H7 (cell line): ENCODE measurements around the gene VSTM2L. TPM values are rescaled to one million over a fixed set of nuclear protein-coding genes. Genes with fewer than 3 reads are reported as not detected.

Experiments
- DNase-seq: peaks from one replicate; pipeline ENCODE4 v3.0.0; 2012
- H3K27me3 ChIP-seq: 2 replicates; pipeline ENCODE4 v1.6.0; 2011; ENCODE audit warnings: mild to moderate bottlenecking, low read length; ENCODE audit not compliant: control insufficient read depth, insufficient read depth
- H3K36me3 ChIP-seq: replicated peaks from 2 replicates; pipeline ENCODE4 v1.5.1; 2011; ENCODE audit warnings: low read length; ENCODE audit not compliant: control insufficient read depth, insufficient read depth
- H3K4me3 ChIP-seq: 2 replicates; pipeline ENCODE4 v1.5.1; 2011; ENCODE audit warnings: low read depth, mild to moderate bottlenecking, control low read depth, low read length, moderate library complexity; ENCODE audit not compliant: insufficient read depth
- total RNA-seq: library from RNA; depleted of rRNA; stranded (reverse); fragments of >200 nt; shearing (Covaris generic); gene quantifications from 2 replicates; pipeline ENCODE4 v1.2.3, GENCODE V29; 2014

Gene VSTM2L
- total RNA-seq, 1 experiment from 2014 or later: 5.8 TPM

GRCh38 chr20:37886851-37887297 is 16.1 kb upstream of the VSTM2L start:
- DNase-seq: no peak
- Histone ChIP-seq H3K4me3 (no peak overlapping the region), H3K36me3 (no peaks in the 10 kb centered on the region), H3K27me3 (no peaks in the 10 kb centered on the region)

- Histone ChIP-seq H3K27me3 (no peaks in the 10 kb centered on the region), H3K4me3 (no peak overlapping the region), H3K36me3 (no peaks in the 10 kb centered on the region)
- no peak for DNase-seq
Observed at GRCh38 chr20:37888641-37889040, 14.3 kb upstream of the VSTM2L start.

- Histone ChIP-seq H3K36me3 (no peaks in the 10 kb centered on the region), H3K27me3 (no peaks in the 10 kb centered on the region), H3K4me3 (no peak overlapping the region)
- no peak for DNase-seq
Observed at GRCh38 chr20:37890108-37890507, 12.8 kb upstream of the VSTM2L start.

- Histone ChIP-seq H3K36me3 (no peaks in the 10 kb centered on the region), H3K4me3 (no peak overlapping the region), H3K27me3 (no peaks in the 10 kb centered on the region)
- peak; percentile 66 for DNase-seq
Observed at GRCh38 chr20:37890643-37891042, 12.3 kb upstream of the VSTM2L start.

GRCh38 chr20:37892001-37892400 is 10.9 kb upstream of the VSTM2L start:
- DNase-seq: no peak
- no peak overlapping the region for H3K4me3 ChIP-seq
- H3K27me3 ChIP-seq: no peaks in the 10 kb centered on the region
- no peaks in the 10 kb centered on the region for H3K36me3 ChIP-seq

- DNase-seq: no peak
- no peak overlapping the region for H3K4me3 ChIP-seq
- H3K27me3 ChIP-seq: no peaks in the 10 kb centered on the region
- no peaks in the 10 kb centered on the region for H3K36me3 ChIP-seq
Observed at GRCh38 chr20:37893566-37894241, 9.2 kb upstream of the VSTM2L start.

- no peak overlapping the region for H3K4me3 ChIP-seq
- no peaks in the 10 kb centered on the region for H3K27me3 ChIP-seq
- no peaks in the 10 kb centered on the region for H3K36me3 ChIP-seq
- DNase-seq: no peak
Observed at GRCh38 chr20:37894454-37894853, 8.5 kb upstream of the VSTM2L start.

GRCh38 chr20:37895166-37895565 is 7.8 kb upstream of the VSTM2L start:
- no peaks in the 10 kb centered on the region for H3K36me3 ChIP-seq
- no peak for DNase-seq
- H3K27me3 ChIP-seq: no peaks in the 10 kb centered on the region
- H3K4me3 ChIP-seq: no peak overlapping the region

GRCh38 chr20:37896932-37897548 is 5.9 kb upstream of the VSTM2L start:
- DNase-seq: peak; percentile 87
- Histone ChIP-seq H3K4me3 (no peak overlapping the region), H3K27me3 (no peaks in the 10 kb centered on the region)

GRCh38 chr20:37898233-37899104 is 4.5 kb upstream of the VSTM2L start:
- H3K27me3 ChIP-seq: peaks cover 8% of the 10 kb centered on the region
- no peak overlapping the region for H3K4me3 ChIP-seq
- no peaks in the 10 kb centered on the region for H3K36me3 ChIP-seq
- no peak for DNase-seq

More at GRCh38 chr20:37896932-37897548, 5.9 kb upstream of the VSTM2L start:
- H3K36me3 ChIP-seq: no peaks in the 10 kb centered on the region

GRCh38 chr20:37899105-37900045 is 3.6 kb upstream of the VSTM2L start:
- Histone ChIP-seq H3K36me3 (no peaks in the 10 kb centered on the region), H3K27me3 (peaks cover 11% of the 10 kb centered on the region), H3K4me3 (no peak overlapping the region)
- DNase-seq: no peak

- Histone ChIP-seq H3K36me3 (no peaks in the 10 kb centered on the region), H3K4me3 (no peak overlapping the region), H3K27me3 (peaks cover 11% of the 10 kb centered on the region)
- peak; percentile 87 for DNase-seq
Observed at GRCh38 chr20:37901240-37901639, 1.7 kb upstream of the VSTM2L start.

GRCh38 chr20:37901654-37902503 is 1.0 kb upstream of the VSTM2L start:
- H3K36me3 ChIP-seq: no peaks in the 10 kb centered on the region
- H3K27me3 ChIP-seq: peaks cover 11% of the 10 kb centered on the region
- peak; percentile 94 for DNase-seq
- no peak overlapping the region for H3K4me3 ChIP-seq
